HEK293 (cell line): Measurements from ENCODE around the gene COPE.

Experiments used
- CTCF ChIA-PET: fragments of 350-600 bp; formaldehyde crosslinking; extraction: SDS; loops from one replicate; lab custom pipeline; 2021; ENCODE audit warnings: antibody characterized with exemption; lab: Yijun Ruan, JAX
- POLR2A ChIA-PET: fragments of 300-600 bp; formaldehyde crosslinking; extraction: SDS; loops from one replicate; lab custom pipeline; 2020; ENCODE audit warnings: antibody characterized with exemption, inconsistent platforms; lab: Yijun Ruan, JAX
- H3K27ac ChIP-seq: fragments of 200-500 bp; sonication (Bioruptor generic); 2 replicates; pipeline ENCODE4 v1.5.1; 2014; ENCODE audit warnings: low read depth, low read length, control low read depth, inconsistent platforms; ENCODE audit errors: extremely low read depth
- H3K36me3 ChIP-seq, 2 experiments: fragments of 200-500 bp in 1 of 2; sonication (Bioruptor generic) in 1 of 2; 1 replicate in 1 of 2; 2 replicates in 1 of 2; pipeline ENCODE4 v1.5.1; 2014 to 2017; ENCODE audit warnings: inconsistent platforms in 2 of 2, low read length in 2 of 2; ENCODE audit not compliant: control insufficient read depth in 2 of 2, insufficient read depth in 1 of 2
- H3K4me1 ChIP-seq: fragments of 200-500 bp; sonication (Bioruptor generic); 2 replicates; pipeline ENCODE4 v1.5.1; 2014; ENCODE audit warnings: mild to moderate bottlenecking, low read length, inconsistent platforms; ENCODE audit not compliant: control insufficient read depth, insufficient read depth
- H3K4me3 ChIP-seq: 2 replicates; pipeline ENCODE4 v1.5.1; 2011; ENCODE audit warnings: low read depth, mild to moderate bottlenecking, control low read depth, low read length, moderate library complexity
- H3K9me3 ChIP-seq: fragments of 200-500 bp; sonication (Bioruptor generic); 2 replicates; pipeline ENCODE4 v1.5.1; 2014; ENCODE audit warnings: low read depth, low read length, inconsistent platforms; ENCODE audit not compliant: control insufficient read depth, insufficient read depth
- GLI2 ChIP-seq: fragments of 450-650 bp; formaldehyde crosslinking; IDR thresholded peaks from 2 replicates; pipeline ENCODE4; 2017; ENCODE audit warnings: missing biosample characterization, missing genetic modification characterization, low read depth, borderline replicate concordance
- GLIS2 ChIP-seq: fragments of 450-650 bp; formaldehyde crosslinking; IDR thresholded peaks from 2 replicates; pipeline ENCODE4 v1.5.1; 2016; ENCODE audit warnings: missing biosample characterization, missing genetic modification characterization
- KLF8 ChIP-seq: fragments of 450-650 bp; formaldehyde crosslinking; IDR thresholded peaks from 2 replicates; pipeline ENCODE4 v1.5.1; 2016; ENCODE audit warnings: missing biosample characterization, missing genetic modification characterization
- OSR2 ChIP-seq: fragments of 450-650 bp; formaldehyde crosslinking; IDR thresholded peaks from 2 replicates; pipeline ENCODE4 v1.5.1; 2016; ENCODE audit warnings: missing biosample characterization, missing genetic modification characterization
- YY2 ChIP-seq: fragments of 450-650 bp; formaldehyde crosslinking; IDR thresholded peaks from 2 replicates; pipeline ENCODE4 v1.5.1; 2016; ENCODE audit warnings: missing biosample characterization, missing genetic modification characterization
- ZFHX2 ChIP-seq: fragments of 450-650 bp; formaldehyde crosslinking; conservative IDR thresholded peaks from 2 replicates; pipeline ENCODE4 v1.5.1; 2016; ENCODE audit warnings: missing biosample characterization, missing genetic modification characterization
- ZFP3 ChIP-seq: fragments of 450-650 bp; formaldehyde crosslinking; IDR thresholded peaks from 2 replicates; pipeline ENCODE4 v1.5.1; 2016; ENCODE audit warnings: low read depth, missing biosample characterization, missing genetic modification characterization
- ZNF112 ChIP-seq: fragments of 450-650 bp; formaldehyde crosslinking; IDR thresholded peaks from 2 replicates; pipeline ENCODE4 v1.5.0; 2017; ENCODE audit warnings: missing biosample characterization, missing genetic modification characterization
- ZNF114 ChIP-seq: fragments of 450-650 bp; formaldehyde crosslinking; IDR thresholded peaks from 2 replicates; pipeline ENCODE4 v1.5.0; 2017; ENCODE audit warnings: missing biosample characterization, missing genetic modification characterization
- ZNF121 ChIP-seq: fragments of 450-650 bp; formaldehyde crosslinking; IDR thresholded peaks from 2 replicates; pipeline ENCODE4 v1.5.1; 2016; ENCODE audit warnings: missing biosample characterization, missing genetic modification characterization
- ZNF146 ChIP-seq: fragments of 450-650 bp; formaldehyde crosslinking; IDR thresholded peaks from 2 replicates; pipeline ENCODE4 v1.5.1; 2016; ENCODE audit warnings: missing biosample characterization, missing genetic modification characterization
- ZNF169 ChIP-seq: fragments of 450-650 bp; formaldehyde crosslinking; IDR thresholded peaks from 2 replicates; pipeline ENCODE4 v1.5.1; 2016; ENCODE audit warnings: missing biosample characterization, missing genetic modification characterization
- ZNF391 ChIP-seq: fragments of 450-650 bp; formaldehyde crosslinking; IDR thresholded peaks from 2 replicates; pipeline ENCODE4 v1.5.1; 2016; ENCODE audit warnings: low read depth, missing biosample characterization, missing genetic modification characterization, borderline replicate concordance
- ZNF404 ChIP-seq: fragments of 450-650 bp; formaldehyde crosslinking; IDR thresholded peaks from 2 replicates; pipeline ENCODE4 v1.5.1; 2017; ENCODE audit warnings: missing biosample characterization, missing genetic modification characterization
- ZNF521 ChIP-seq: fragments of 450-650 bp; formaldehyde crosslinking; IDR thresholded peaks from 2 replicates; pipeline ENCODE4 v1.5.1; 2017; ENCODE audit warnings: missing biosample characterization, mild to moderate bottlenecking, missing genetic modification characterization
- ZNF555 ChIP-seq: fragments of 450-650 bp; formaldehyde crosslinking; conservative IDR thresholded peaks from 2 replicates; pipeline ENCODE4 v1.5.1; 2017; ENCODE audit warnings: missing biosample characterization, mild to moderate bottlenecking, missing genetic modification characterization, inconsistent platforms
- ZNF629 ChIP-seq: fragments of 450-650 bp; formaldehyde crosslinking; IDR thresholded peaks from 2 replicates; pipeline ENCODE4 v1.5.1; 2017; ENCODE audit warnings: missing biosample characterization, missing genetic modification characterization
- ZNF670 ChIP-seq: fragments of 450-650 bp; formaldehyde crosslinking; IDR thresholded peaks from 2 replicates; pipeline ENCODE4 v1.5.1; 2016; ENCODE audit warnings: missing biosample characterization, missing genetic modification characterization, low read depth
- ZNF776 ChIP-seq: fragments of 450-650 bp; formaldehyde crosslinking; IDR thresholded peaks from 2 replicates; pipeline ENCODE4 v1.5.0; 2017; ENCODE audit warnings: missing biosample characterization, missing genetic modification characterization, borderline replicate concordance
- TF ChIP-seq, protein P1 (sequence below): fragments of 450-650 bp; formaldehyde crosslinking; IDR thresholded peaks from 2 replicates; pipeline ENCODE4; 2016; ENCODE audit warnings: missing biosample characterization, missing genetic modification characterization
- TF ChIP-seq, protein P2 (sequence below): fragments of 450-650 bp; formaldehyde crosslinking; IDR thresholded peaks from 2 replicates; pipeline ENCODE4 v1.5.1; 2016; ENCODE audit warnings: missing biosample characterization, missing genetic modification characterization
- TF ChIP-seq, protein P3 (sequence below): IDR thresholded peaks from 2 replicates; pipeline ENCODE4 v1.6.1; 2011; ENCODE audit warnings: mild to moderate bottlenecking, low read depth, low read length, borderline replicate concordance
- TF ChIP-seq, protein P4 (sequence below): fragments of 450-650 bp; formaldehyde crosslinking; IDR thresholded peaks from 2 replicates; pipeline ENCODE4 v1.5.1; 2016; ENCODE audit warnings: missing biosample characterization, missing genetic modification characterization, borderline replicate concordance
- TF ChIP-seq, protein P5 (sequence below): fragments of 450-650 bp; formaldehyde crosslinking; IDR thresholded peaks from 2 replicates; pipeline ENCODE4 v1.5.1; 2016; ENCODE audit warnings: missing biosample characterization, missing genetic modification characterization

COPE gene

DNA sequence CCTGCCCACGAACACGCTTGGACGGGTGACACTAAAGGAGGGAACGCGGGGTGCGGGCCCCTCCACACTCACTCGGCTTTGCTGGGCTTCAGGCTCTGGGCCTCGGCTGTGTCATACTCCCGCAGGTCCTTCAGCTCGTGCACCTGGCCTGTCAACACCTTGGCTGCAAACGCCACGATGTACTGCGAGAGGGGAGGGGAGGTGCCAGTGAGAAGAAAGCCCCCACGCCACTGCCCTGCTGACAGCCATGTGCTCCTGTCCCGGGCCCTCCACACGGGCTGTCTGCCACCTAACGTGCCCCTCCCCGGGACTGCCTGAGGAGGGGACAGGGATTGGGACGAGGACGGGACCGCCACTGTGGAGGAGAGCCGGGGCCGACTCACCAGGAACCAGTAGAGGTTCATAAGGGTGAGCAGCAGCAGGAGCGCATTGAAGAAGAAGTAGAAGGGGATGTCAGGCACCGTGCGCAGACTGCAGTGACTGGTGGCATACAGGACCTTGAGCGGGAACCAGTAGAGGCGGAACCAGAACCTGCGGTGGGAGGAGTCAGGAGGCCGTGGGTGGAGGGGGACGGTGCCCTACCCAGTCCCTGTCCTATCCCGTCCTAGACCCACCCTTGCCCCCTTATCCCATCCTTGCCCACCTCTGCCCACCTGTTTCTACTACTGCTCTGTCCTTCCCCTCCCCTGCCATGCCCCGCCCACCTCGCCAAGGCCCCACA, 40.2 kb downstream of the COPE start:
- CTCF ChIA-PET, result interaction anchor here (0.5 to 1.2 kb wide), 4 partner anchors 8 to 431 kb away, joined by 3 to 4 read pairs (median 3); no protein-coding TSS in a partner anchor
- POLR2A ChIA-PET, result interaction anchor here (1.0 kb wide), 1 partner anchor 8 kb away, joined by 7 read pairs; no protein-coding TSS in a partner anchor
- TF ChIP-seq, protein P1, sequence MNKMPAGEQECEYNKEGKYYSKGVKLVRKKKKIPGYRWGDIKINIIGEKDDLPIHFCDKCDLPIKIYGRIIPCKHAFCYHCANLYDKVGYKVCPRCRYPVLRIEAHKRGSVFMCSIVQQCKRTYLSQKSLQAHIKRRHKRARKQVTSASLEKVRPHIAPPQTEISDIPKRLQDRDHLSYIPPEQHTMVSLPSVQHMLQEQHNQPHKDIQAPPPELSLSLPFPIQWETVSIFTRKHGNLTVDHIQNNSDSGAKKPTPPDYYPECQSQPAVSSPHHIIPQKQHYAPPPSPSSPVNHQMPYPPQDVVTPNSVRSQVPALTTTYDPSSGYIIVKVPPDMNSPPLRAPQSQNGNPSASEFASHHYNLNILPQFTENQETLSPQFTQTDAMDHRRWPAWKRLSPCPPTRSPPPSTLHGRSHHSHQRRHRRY (tag by site-specific recombination), result no peak
- no peak for TF ChIP-seq OSR2 (tag by site-specific recombination)
- TF ChIP-seq, protein P2, sequence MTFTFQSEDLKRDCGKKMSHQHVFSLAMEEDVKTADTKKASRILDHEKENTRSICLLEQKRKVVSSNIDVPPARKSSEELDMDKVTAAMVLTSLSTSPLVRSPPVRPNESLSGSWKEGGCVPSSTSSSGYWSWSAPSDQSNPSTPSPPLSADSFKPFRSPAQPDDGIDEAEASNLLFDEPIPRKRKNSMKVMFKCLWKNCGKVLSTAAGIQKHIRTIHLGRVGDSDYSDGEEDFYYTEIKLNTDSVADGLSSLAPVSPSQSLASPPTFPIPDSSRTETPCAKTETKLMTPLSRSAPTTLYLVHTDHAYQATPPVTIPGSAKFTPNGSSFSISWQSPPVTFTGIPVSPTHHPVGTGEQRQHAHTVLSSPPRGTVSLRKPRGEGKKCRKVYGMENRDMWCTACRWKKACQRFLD (tag by site-specific recombination), result no peak
- TF ChIP-seq ZNF629 (tag by site-specific recombination), result no peak
- TF ChIP-seq ZNF112 (tag by site-specific recombination), result no peak
- TF ChIP-seq, protein P3, sequence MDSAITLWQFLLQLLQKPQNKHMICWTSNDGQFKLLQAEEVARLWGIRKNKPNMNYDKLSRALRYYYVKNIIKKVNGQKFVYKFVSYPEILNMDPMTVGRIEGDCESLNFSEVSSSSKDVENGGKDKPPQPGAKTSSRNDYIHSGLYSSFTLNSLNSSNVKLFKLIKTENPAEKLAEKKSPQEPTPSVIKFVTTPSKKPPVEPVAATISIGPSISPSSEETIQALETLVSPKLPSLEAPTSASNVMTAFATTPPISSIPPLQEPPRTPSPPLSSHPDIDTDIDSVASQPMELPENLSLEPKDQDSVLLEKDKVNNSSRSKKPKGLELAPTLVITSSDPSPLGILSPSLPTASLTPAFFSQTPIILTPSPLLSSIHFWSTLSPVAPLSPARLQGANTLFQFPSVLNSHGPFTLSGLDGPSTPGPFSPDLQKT, result no peak
- 0 out of 2 replicates have a peak, but pooled peaks have one; percentile 6 for TF ChIP-seq KLF8 (tag by site-specific recombination)
- no peak for TF ChIP-seq ZNF121 (tag by site-specific recombination)
- no peak for TF ChIP-seq ZNF776 (tag by site-specific recombination)
- no peak for TF ChIP-seq YY2 (tag by site-specific recombination)
- no peak for TF ChIP-seq ZNF169
- 0 out of 2 replicates have a peak, but pooled peaks have one; percentile 22 for TF ChIP-seq ZFHX2 (tag by site-specific recombination)
- no peaks in the 10 kb centered on the region for H3K9me3 ChIP-seq
- H3K36me3 ChIP-seq, result peaks cover 20 to 81% of the 10 kb centered on the region in 2 experiments; a peak in 2 of 3 replicates
- H3K4me1 ChIP-seq, result no peaks in the 10 kb centered on the region
- H3K27ac ChIP-seq, result no peak overlapping the region
- no peak overlapping the region for H3K4me3 ChIP-seq

DNA sequence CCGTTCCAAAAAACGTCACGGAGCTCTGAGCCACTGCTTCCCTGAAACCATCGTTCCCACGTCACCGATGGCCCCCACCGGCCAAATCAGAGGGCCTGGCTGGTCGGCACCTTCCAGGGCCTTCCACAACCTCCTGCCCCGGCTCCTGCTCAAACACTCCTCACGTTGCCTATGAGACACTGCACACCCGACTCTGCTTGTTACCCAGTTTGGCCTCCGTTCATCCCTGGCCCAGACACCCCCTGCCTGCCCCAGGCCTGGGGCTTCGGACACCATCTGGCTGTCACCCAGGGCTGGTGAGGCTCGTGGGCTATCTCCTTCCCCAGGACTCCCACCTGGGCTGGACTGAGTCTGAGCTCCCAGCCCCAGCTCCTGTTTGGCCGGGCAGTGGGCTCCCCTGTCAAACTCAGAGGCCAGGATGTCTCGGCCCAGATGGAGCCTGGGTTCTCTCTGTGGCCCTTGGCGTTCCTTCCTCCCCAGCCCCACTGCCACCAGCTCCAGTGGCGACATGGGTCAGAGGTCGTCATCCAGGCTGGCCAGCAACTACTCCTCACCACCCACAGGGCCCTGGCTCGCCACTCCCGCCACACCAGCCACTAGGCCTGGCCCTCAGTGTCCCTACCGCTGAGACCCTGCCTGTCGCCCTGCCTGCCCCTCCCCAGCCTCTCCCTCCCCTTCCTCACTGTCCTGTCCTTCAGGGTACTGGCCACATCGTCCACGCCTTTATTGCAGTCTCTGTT, 41.0 kb downstream of the COPE start:
- no peaks in the 10 kb centered on the region for H3K4me1 ChIP-seq
- H3K36me3 ChIP-seq, result peaks cover 19 to 76% of the 10 kb centered on the region in 2 experiments; a peak in 2 of 3 replicates
- ChIA-PET CTCF (no interaction called here), POLR2A (no interaction called here)
- no peak overlapping the region for H3K4me3 ChIP-seq
- no peak overlapping the region for H3K27ac ChIP-seq
- no peaks in the 10 kb centered on the region for H3K9me3 ChIP-seq
- TF ChIP-seq, protein P4, sequence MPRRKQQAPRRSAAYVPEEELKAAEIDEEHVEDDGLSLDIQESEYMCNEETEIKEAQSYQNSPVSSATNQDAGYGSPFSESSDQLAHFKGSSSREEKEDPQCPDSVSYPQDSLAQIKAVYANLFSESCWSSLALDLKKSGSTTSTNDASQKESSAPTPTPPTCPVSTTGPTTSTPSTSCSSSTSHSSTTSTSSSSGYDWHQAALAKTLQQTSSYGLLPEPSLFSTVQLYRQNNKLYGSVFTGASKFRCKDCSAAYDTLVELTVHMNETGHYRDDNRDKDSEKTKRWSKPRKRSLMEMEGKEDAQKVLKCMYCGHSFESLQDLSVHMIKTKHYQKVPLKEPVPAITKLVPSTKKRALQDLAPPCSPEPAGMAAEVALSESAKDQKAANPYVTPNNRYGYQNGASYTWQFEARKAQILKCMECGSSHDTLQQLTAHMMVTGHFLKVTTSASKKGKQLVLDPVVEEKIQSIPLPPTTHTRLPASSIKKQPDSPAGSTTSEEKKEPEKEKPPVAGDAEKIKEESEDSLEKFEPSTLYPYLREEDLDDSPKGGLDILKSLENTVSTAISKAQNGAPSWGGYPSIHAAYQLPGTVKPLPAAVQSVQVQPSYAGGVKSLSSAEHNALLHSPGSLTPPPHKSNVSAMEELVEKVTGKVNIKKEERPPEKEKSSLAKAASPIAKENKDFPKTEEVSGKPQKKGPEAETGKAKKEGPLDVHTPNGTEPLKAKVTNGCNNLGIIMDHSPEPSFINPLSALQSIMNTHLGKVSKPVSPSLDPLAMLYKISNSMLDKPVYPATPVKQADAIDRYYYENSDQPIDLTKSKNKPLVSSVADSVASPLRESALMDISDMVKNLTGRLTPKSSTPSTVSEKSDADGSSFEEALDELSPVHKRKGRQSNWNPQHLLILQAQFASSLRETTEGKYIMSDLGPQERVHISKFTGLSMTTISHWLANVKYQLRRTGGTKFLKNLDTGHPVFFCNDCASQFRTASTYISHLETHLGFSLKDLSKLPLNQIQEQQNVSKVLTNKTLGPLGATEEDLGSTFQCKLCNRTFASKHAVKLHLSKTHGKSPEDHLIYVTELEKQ (tag by site-specific recombination), result no peak
- no peak for TF ChIP-seq ZNF521 (tag by site-specific recombination)
- TF ChIP-seq GLIS2 (tag by site-specific recombination), result no peak
- TF ChIP-seq ZNF114 (tag by site-specific recombination), result no peak
- TF ChIP-seq GLI2 (tag by site-specific recombination), result no peak
- TF ChIP-seq ZNF555, result no peak
- no peak for TF ChIP-seq ZNF670 (tag by site-specific recombination)
- TF ChIP-seq ZNF146 (tag by site-specific recombination), result no peak
- no peak for TF ChIP-seq ZNF404 (tag by site-specific recombination)
- TF ChIP-seq ZFP3 (tag by site-specific recombination), result no peak
- TF ChIP-seq ZNF391 (tag by site-specific recombination), result no peak
- TF ChIP-seq, protein P5, sequence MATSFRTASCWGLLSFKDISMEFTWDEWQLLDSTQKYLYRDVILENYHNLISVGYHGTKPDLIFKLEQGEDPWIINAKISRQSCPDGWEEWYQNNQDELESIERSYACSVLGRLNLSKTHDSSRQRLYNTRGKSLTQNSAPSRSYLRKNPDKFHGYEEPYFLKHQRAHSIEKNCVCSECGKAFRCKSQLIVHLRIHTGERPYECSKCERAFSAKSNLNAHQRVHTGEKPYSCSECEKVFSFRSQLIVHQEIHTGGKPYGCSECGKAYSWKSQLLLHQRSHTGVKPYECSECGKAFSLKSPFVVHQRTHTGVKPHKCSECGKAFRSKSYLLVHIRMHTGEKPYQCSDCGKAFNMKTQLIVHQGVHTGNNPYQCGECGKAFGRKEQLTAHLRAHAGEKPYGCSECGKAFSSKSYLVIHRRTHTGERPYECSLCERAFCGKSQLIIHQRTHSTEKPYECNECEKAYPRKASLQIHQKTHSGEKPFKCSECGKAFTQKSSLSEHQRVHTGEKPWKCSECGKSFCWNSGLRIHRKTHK (tag by site-specific recombination), result no peak
